WTC11 (cell line): ENCODE data around the gene FSTL1. TPM values are rescaled to one million over a fixed set of nuclear protein-coding genes. Genes with fewer than 3 reads are reported as not detected.
A peak's percentile ranks its signal among the peaks of the same experiment; 100 is the strongest.

Experiments used
- ATAC-seq: fragments of 200-7000 bp; cut with Tn5 transposase; 2 replicates; pipeline ENCODE4 v1.10.0; 2021; ENCODE audit warnings: mild to moderate bottlenecking, moderate library complexity
- CTCF ChIA-PET: fragments of 300-600 bp; sonication (Branson Sonifier 250); formaldehyde crosslinking; loops from one replicate; lab custom pipeline; 2021; ENCODE audit warnings: antibody characterized with exemption; lab: Charles Lee
- POLR2A ChIA-PET: fragments of 350-600 bp; sonication (Branson Sonifier 250); formaldehyde crosslinking; loops from one replicate; lab custom pipeline; 2021; ENCODE audit warnings: antibody characterized with exemption; lab: Charles Lee
- DNase-seq: peaks from one replicate; pipeline ENCODE4 v3.0.0; 2021; ENCODE audit warnings: low spot score
- H3K27ac Mint-ChIP-seq: 2 replicates; pipeline ENCODE4 v1.8.0; 2021; ENCODE audit warnings: mixed read lengths
- H3K27me3 Mint-ChIP-seq: 2 replicates; pipeline ENCODE4 v1.8.0; 2021; ENCODE audit warnings: low read depth, mild to moderate bottlenecking, moderate library complexity, mixed read lengths
- H3K36me3 Mint-ChIP-seq: 2 replicates; pipeline ENCODE4 v1.8.0; 2021; ENCODE audit warnings: mixed read lengths
- H3K4me1 Mint-ChIP-seq: 2 replicates; pipeline ENCODE4 v1.8.0; 2022; ENCODE audit warnings: mixed read lengths
- H3K4me3 Mint-ChIP-seq: 2 replicates; pipeline ENCODE4 v1.8.0; 2021; ENCODE audit warnings: mild to moderate bottlenecking, moderate library complexity, mixed read lengths
- H3K9me3 Mint-ChIP-seq: 2 replicates; pipeline ENCODE4 v1.8.0; 2021; ENCODE audit warnings: mixed read lengths
- AR ChIP-seq: fragments of 250-450 bp; sonication (Bioruptor Pico); IDR thresholded peaks from 2 replicates; pipeline ENCODE4 v1.9.0; 2021; ENCODE audit warnings: mild to moderate bottlenecking
- ATF1 ChIP-seq: sonication (generic); formaldehyde crosslinking; IDR thresholded peaks from 2 replicates; pipeline ENCODE4 v1.8.1; 2023; ENCODE audit warnings: mild to moderate bottlenecking, moderate library complexity, missing genetic modification reagents
- ATF2 ChIP-seq: sonication (generic); formaldehyde crosslinking; IDR thresholded peaks from 2 replicates; pipeline ENCODE4 v1.8.1; 2022; ENCODE audit warnings: low read depth, missing genetic modification reagents, borderline replicate concordance
- CBFB ChIP-seq: sonication (generic); formaldehyde crosslinking; IDR thresholded peaks from 2 replicates; pipeline ENCODE4 v1.8.1; 2022; ENCODE audit warnings: mild to moderate bottlenecking, low read depth, missing genetic modification reagents
- CREM ChIP-seq: sonication (generic); formaldehyde crosslinking; IDR thresholded peaks from 2 replicates; pipeline ENCODE4 v1.8.1; 2022; ENCODE audit warnings: mild to moderate bottlenecking, missing genetic modification reagents, moderate library complexity
- JUN ChIP-seq: sonication (generic); formaldehyde crosslinking; IDR thresholded peaks from 2 replicates; pipeline ENCODE4 v1.8.0; 2023; ENCODE audit warnings: mild to moderate bottlenecking, missing genetic modification reagents
- PRDM15 ChIP-seq: sonication (generic); formaldehyde crosslinking; IDR thresholded peaks from 2 replicates; pipeline ENCODE4 v1.8.0; 2022; ENCODE audit warnings: missing genetic modification reagents
- SMAD3 ChIP-seq: sonication (generic); formaldehyde crosslinking; IDR thresholded peaks from 2 replicates; pipeline ENCODE4 v1.8.0; 2022; ENCODE audit warnings: missing genetic modification reagents, mild to moderate bottlenecking, borderline replicate concordance
- SOX15 ChIP-seq: fragments of 250-450 bp; sonication (Bioruptor Pico); IDR thresholded peaks from 2 replicates; pipeline ENCODE4 v1.9.0; 2021; ENCODE audit warnings: mild to moderate bottlenecking
- TCF7 ChIP-seq: sonication (generic); formaldehyde crosslinking; IDR thresholded peaks from 2 replicates; pipeline ENCODE4 v1.8.0; 2022; ENCODE audit warnings: mild to moderate bottlenecking, low read depth, missing genetic modification reagents, moderate library complexity
- USF2 ChIP-seq: sonication (generic); formaldehyde crosslinking; IDR thresholded peaks from 2 replicates; pipeline ENCODE4 v1.8.1; 2023; ENCODE audit warnings: mild to moderate bottlenecking, missing genetic modification reagents, moderate library complexity
- ZNF232 ChIP-seq: sonication (generic); formaldehyde crosslinking; IDR thresholded peaks from 2 replicates; pipeline ENCODE4 v1.8.0; 2022; ENCODE audit warnings: mild to moderate bottlenecking, missing genetic modification reagents
- ZNF263 ChIP-seq: sonication (generic); formaldehyde crosslinking; IDR thresholded peaks from 2 replicates; pipeline ENCODE4 v1.8.1; 2022; ENCODE audit warnings: low read depth, mild to moderate bottlenecking, moderate library complexity, missing genetic modification reagents
- ZNF281 ChIP-seq: sonication (generic); formaldehyde crosslinking; IDR thresholded peaks from 2 replicates; pipeline ENCODE4 v1.8.0; 2023; ENCODE audit warnings: mild to moderate bottlenecking, missing genetic modification reagents
- ZNF425 ChIP-seq: fragments of 250-450 bp; sonication (Bioruptor Pico); conservative IDR thresholded peaks from 2 replicates; pipeline ENCODE4 v1.9.0; 2021; ENCODE audit warnings: mild to moderate bottlenecking
- total RNA-seq: library from RNA; stranded (reverse); gene quantifications from 3 replicates; pipeline ENCODE4 v1.2.3, GENCODE V29; 2021
- TF ChIP-seq, protein P1 (sequence below): sonication (generic); formaldehyde crosslinking; IDR thresholded peaks from 2 replicates; pipeline ENCODE4 v1.8.1; 2022; ENCODE audit warnings: mild to moderate bottlenecking, missing genetic modification reagents, moderate library complexity, borderline replicate concordance
- TF ChIP-seq, protein P2 (sequence below): sonication (generic); formaldehyde crosslinking; IDR thresholded peaks from 2 replicates; pipeline ENCODE4 v1.8.0; 2022; ENCODE audit warnings: mild to moderate bottlenecking, missing genetic modification reagents
- TF ChIP-seq, protein P3 (sequence below): fragments of 250-450 bp; sonication (Bioruptor Pico); IDR thresholded peaks from 2 replicates; pipeline ENCODE4 v1.9.0; 2021; ENCODE audit warnings: mild to moderate bottlenecking

The FSTL1 gene
- total RNA-seq, 1 experiment from 2014 or later = 271 TPM

DNA sequence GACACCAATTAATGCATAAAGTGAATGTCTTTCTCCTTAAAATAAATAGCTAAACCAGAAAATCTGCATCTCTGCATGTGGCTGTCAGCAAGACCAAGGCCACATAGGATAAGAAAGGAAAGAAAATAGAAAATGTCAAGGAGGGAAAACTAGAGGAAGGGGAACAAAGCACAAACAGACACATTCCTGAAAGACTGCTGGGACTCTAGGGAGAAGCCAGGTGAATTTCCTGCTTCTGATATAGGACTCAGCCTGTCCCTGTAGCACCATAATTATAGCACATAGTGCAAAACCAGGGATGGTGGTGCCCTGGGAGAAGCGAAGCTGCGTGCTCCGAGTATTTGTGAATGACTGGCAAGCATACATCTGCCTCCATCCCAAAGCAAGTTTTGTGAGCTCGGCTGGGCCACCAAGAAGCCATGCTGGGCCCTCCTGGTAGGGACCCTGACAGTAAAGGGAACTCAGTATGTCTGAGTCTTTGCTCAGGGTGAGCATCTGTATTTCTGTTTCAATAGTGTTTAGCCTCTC is 14.2 kb downstream of the FSTL1 start:
- CTCF ChIA-PET = interaction anchor here (0.8 to 2.9 kb wide), 3 partner anchors 14 to 122 kb away, joined by 3 to 15 read pairs (median 7); partner anchors contain the start of gene FSTL1
- Mint-ChIP-seq H3K9me3 (no peaks in the 10 kb centered on the region), H3K27me3 (no peaks in the 10 kb centered on the region), H3K27ac (peak overlapping the region; percentile 63), H3K4me1 (peaks cover 64% of the 10 kb centered on the region), H3K36me3 (peaks cover 50% of the 10 kb centered on the region), H3K4me3 (no peak overlapping the region)
- POLR2A ChIA-PET = interaction anchor here (0.6 to 0.9 kb wide), 3 partner anchors 14 to 1749 kb away, joined by 3 to 5 read pairs (median 3); partner anchors contain the start of gene FSTL1
- DNase-seq (no peak), ATAC-seq (peak; percentile 51)
- TF ChIP-seq ZNF425 (CRISPR knock-in tag) (no peak), CBFB (CRISPR knock-in tag) (no peak), SOX15 (CRISPR knock-in tag) (no peak), ZNF263 (CRISPR knock-in tag) (no peak), CREM (CRISPR knock-in tag) (no peak), ZNF281 (CRISPR knock-in tag) (no peak), JUN (CRISPR knock-in tag) (no peak), USF2 (CRISPR knock-in tag) (no peak), ATF1 (CRISPR knock-in tag) (no peak), AR (CRISPR knock-in tag) (no peak), ZNF232 (no peak), TCF7 (CRISPR knock-in tag) (no peak), SMAD3 (CRISPR knock-in tag) (no peak), ATF2 (CRISPR knock-in tag) (no peak), PRDM15 (CRISPR knock-in tag) (no peak)
- TF ChIP-seq, protein P1, sequence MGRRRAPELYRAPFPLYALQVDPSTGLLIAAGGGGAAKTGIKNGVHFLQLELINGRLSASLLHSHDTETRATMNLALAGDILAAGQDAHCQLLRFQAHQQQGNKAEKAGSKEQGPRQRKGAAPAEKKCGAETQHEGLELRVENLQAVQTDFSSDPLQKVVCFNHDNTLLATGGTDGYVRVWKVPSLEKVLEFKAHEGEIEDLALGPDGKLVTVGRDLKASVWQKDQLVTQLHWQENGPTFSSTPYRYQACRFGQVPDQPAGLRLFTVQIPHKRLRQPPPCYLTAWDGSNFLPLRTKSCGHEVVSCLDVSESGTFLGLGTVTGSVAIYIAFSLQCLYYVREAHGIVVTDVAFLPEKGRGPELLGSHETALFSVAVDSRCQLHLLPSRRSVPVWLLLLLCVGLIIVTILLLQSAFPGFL = no peak
- TF ChIP-seq, protein P2, sequence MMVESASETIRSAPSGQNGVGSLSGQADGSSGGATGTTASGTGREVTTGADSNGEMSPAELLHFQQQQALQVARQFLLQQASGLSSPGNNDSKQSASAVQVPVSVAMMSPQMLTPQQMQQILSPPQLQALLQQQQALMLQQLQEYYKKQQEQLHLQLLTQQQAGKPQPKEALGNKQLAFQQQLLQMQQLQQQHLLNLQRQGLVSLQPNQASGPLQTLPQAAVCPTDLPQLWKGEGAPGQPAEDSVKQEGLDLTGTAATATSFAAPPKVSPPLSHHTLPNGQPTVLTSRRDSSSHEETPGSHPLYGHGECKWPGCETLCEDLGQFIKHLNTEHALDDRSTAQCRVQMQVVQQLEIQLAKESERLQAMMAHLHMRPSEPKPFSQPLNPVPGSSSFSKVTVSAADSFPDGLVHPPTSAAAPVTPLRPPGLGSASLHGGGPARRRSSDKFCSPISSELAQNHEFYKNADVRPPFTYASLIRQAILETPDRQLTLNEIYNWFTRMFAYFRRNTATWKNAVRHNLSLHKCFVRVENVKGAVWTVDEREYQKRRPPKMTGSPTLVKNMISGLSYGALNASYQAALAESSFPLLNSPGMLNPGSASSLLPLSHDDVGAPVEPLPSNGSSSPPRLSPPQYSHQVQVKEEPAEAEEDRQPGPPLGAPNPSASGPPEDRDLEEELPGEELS (CRISPR knock-in tag) = no peak
- TF ChIP-seq, protein P3, sequence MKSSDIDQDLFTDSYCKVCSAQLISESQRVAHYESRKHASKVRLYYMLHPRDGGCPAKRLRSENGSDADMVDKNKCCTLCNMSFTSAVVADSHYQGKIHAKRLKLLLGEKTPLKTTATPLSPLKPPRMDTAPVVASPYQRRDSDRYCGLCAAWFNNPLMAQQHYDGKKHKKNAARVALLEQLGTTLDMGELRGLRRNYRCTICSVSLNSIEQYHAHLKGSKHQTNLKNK = no peak
